Measurements from ENCODE around the gene PACS2.

The PACS2 gene

GRCh38 chr14:105377555-105378182 is 63.1 kb downstream of the PACS2 start:
- Histone ChIP-seq H3K9me3 (ENCODE audit: control insufficient read depth in 5 of 5, low read length in 5 of 5) (no peaks in the 10 kb centered on the region), H3K9ac (ENCODE audit: low read length in 5 of 5) (no peak overlapping the region), H3K27ac (ENCODE audit: low read depth, low read length) (no peak overlapping the region), H3K4me3 (ENCODE audit: low read depth in 1 of 5, low read length in 5 of 5) (no peak overlapping the region), H3K27me3 (ENCODE audit: control insufficient read depth in 5 of 5, insufficient read depth in 4 of 5, low read length in 5 of 5) (no peaks in the 10 kb centered on the region), H3K36me3 (ENCODE audit: control insufficient read depth in 5 of 5, insufficient read depth in 5 of 5, low read length in 5 of 5) (peaks cover 0 to 27% (median 23%) of the 10 kb centered on the region in 5 donors), H3K4me1 (ENCODE audit: control insufficient read depth in 5 of 5, insufficient read depth in 5 of 5, low read length in 5 of 5) (no peaks in the 10 kb centered on the region)

- H3K4me1 ChIP-seq (ENCODE audit: control insufficient read depth in 5 of 5, insufficient read depth in 5 of 5, low read length in 5 of 5), result no peaks in the 10 kb centered on the region
- peaks cover 0 to 32% (median 28%) of the 10 kb centered on the region in 5 donors for H3K36me3 ChIP-seq (ENCODE audit: control insufficient read depth in 5 of 5, insufficient read depth in 5 of 5, low read length in 5 of 5)
- no peak overlapping the region for H3K4me3 ChIP-seq (ENCODE audit: low read depth in 1 of 5, low read length in 5 of 5)
- H3K27ac ChIP-seq (ENCODE audit: low read depth, low read length), result no peak overlapping the region
- H3K27me3 ChIP-seq (ENCODE audit: control insufficient read depth in 5 of 5, insufficient read depth in 4 of 5, low read length in 5 of 5), result no peaks in the 10 kb centered on the region
- no peak overlapping the region for H3K9ac ChIP-seq (ENCODE audit: low read length in 5 of 5)
- no peaks in the 10 kb centered on the region for H3K9me3 ChIP-seq (ENCODE audit: control insufficient read depth in 5 of 5, low read length in 5 of 5)
Observed at GRCh38 chr14:105378199-105378598, 63.7 kb downstream of the PACS2 start.

- H3K27ac ChIP-seq (ENCODE audit: low read depth, low read length), result no peak overlapping the region
- H3K4me1 ChIP-seq (ENCODE audit: control insufficient read depth in 5 of 5, insufficient read depth in 5 of 5, low read length in 5 of 5), result no peaks in the 10 kb centered on the region
- peak overlapping the region in 1 of 5 donors; percentile 59 for H3K9ac ChIP-seq (ENCODE audit: low read length in 5 of 5)
- H3K27me3 ChIP-seq (ENCODE audit: control insufficient read depth in 5 of 5, insufficient read depth in 4 of 5, low read length in 5 of 5), result no peaks in the 10 kb centered on the region
- peaks cover 0 to 41% (median 37%) of the 10 kb centered on the region in 5 donors for H3K36me3 ChIP-seq (ENCODE audit: control insufficient read depth in 5 of 5, insufficient read depth in 5 of 5, low read length in 5 of 5)
- H3K4me3 ChIP-seq (ENCODE audit: low read depth in 1 of 5, low read length in 5 of 5), result no peak overlapping the region
- no peaks in the 10 kb centered on the region for H3K9me3 ChIP-seq (ENCODE audit: control insufficient read depth in 5 of 5, low read length in 5 of 5)
Observed at GRCh38 chr14:105378873-105379685, 64.5 kb downstream of the PACS2 start.

GRCh38 chr14:105379946-105380345 is 65.4 kb downstream of the PACS2 start:
- H3K4me3 ChIP-seq (ENCODE audit: low read depth in 1 of 5, low read length in 5 of 5), result no peak overlapping the region
- H3K27me3 ChIP-seq (ENCODE audit: control insufficient read depth in 5 of 5, insufficient read depth in 4 of 5, low read length in 5 of 5), result no peaks in the 10 kb centered on the region
- no peak overlapping the region for H3K9ac ChIP-seq (ENCODE audit: low read length in 5 of 5)
- peaks cover 0 to under 1% (median 0%) of the 10 kb centered on the region in 5 donors for H3K4me1 ChIP-seq (ENCODE audit: control insufficient read depth in 5 of 5, insufficient read depth in 5 of 5, low read length in 5 of 5)
- H3K9me3 ChIP-seq (ENCODE audit: control insufficient read depth in 5 of 5, low read length in 5 of 5), result no peaks in the 10 kb centered on the region
- H3K36me3 ChIP-seq (ENCODE audit: control insufficient read depth in 5 of 5, insufficient read depth in 5 of 5, low read length in 5 of 5), result peaks cover 0 to 50% (median 46%) of the 10 kb centered on the region in 5 donors
- H3K27ac ChIP-seq (ENCODE audit: low read depth, low read length), result no peak overlapping the region

GRCh38 chr14:105380756-105381155 is 66.2 kb downstream of the PACS2 start:
- no peak overlapping the region for H3K27ac ChIP-seq (ENCODE audit: low read depth, low read length)
- no peaks in the 10 kb centered on the region for H3K9me3 ChIP-seq (ENCODE audit: control insufficient read depth in 5 of 5, low read length in 5 of 5)
- H3K27me3 ChIP-seq (ENCODE audit: control insufficient read depth in 5 of 5, insufficient read depth in 4 of 5, low read length in 5 of 5), result no peaks in the 10 kb centered on the region
- H3K4me3 ChIP-seq (ENCODE audit: low read depth in 1 of 5, low read length in 5 of 5), result no peak overlapping the region
- H3K36me3 ChIP-seq (ENCODE audit: control insufficient read depth in 5 of 5, insufficient read depth in 5 of 5, low read length in 5 of 5), result peaks cover 0 to 58% (median 54%) of the 10 kb centered on the region in 5 donors
- H3K4me1 ChIP-seq (ENCODE audit: control insufficient read depth in 5 of 5, insufficient read depth in 5 of 5, low read length in 5 of 5), result peaks cover 0 to 8% (median 0%) of the 10 kb centered on the region in 5 donors
- H3K9ac ChIP-seq (ENCODE audit: low read length in 5 of 5), result no peak overlapping the region

GRCh38 chr14:105381446-105382342 is 67.1 kb downstream of the PACS2 start:
- Histone ChIP-seq H3K27me3 (ENCODE audit: control insufficient read depth in 5 of 5, insufficient read depth in 4 of 5, low read length in 5 of 5) (no peaks in the 10 kb centered on the region), H3K9me3 (ENCODE audit: control insufficient read depth in 5 of 5, low read length in 5 of 5) (no peaks in the 10 kb centered on the region), H3K36me3 (ENCODE audit: control insufficient read depth in 5 of 5, insufficient read depth in 5 of 5, low read length in 5 of 5) (peaks cover 0 to 67% (median 57%) of the 10 kb centered on the region in 5 donors)

GRCh38 chr14:105382343-105383082 is 68.0 kb downstream of the PACS2 start:
- peaks cover 0 to 74% (median 65%) of the 10 kb centered on the region in 5 donors for H3K36me3 ChIP-seq (ENCODE audit: control insufficient read depth in 5 of 5, insufficient read depth in 5 of 5, low read length in 5 of 5)
- H3K27me3 ChIP-seq (ENCODE audit: control insufficient read depth in 5 of 5, insufficient read depth in 4 of 5, low read length in 5 of 5), result no peaks in the 10 kb centered on the region
- H3K4me3 ChIP-seq (ENCODE audit: low read depth in 1 of 5, low read length in 5 of 5), result no peak overlapping the region
- no peaks in the 10 kb centered on the region for H3K9me3 ChIP-seq (ENCODE audit: control insufficient read depth in 5 of 5, low read length in 5 of 5)
- peaks cover 0 to 25% (median 6%) of the 10 kb centered on the region in 5 donors for H3K4me1 ChIP-seq (ENCODE audit: control insufficient read depth in 5 of 5, insufficient read depth in 5 of 5, low read length in 5 of 5)
- no peak overlapping the region for H3K27ac ChIP-seq (ENCODE audit: low read depth, low read length)
- H3K9ac ChIP-seq (ENCODE audit: low read length in 5 of 5), result no peak overlapping the region

More at GRCh38 chr14:105381446-105382342, 67.1 kb downstream of the PACS2 start:
- Histone ChIP-seq H3K9ac (ENCODE audit: low read length in 5 of 5) (no peak overlapping the region), H3K27ac (ENCODE audit: low read depth, low read length) (no peak overlapping the region), H3K4me3 (ENCODE audit: low read depth in 1 of 5, low read length in 5 of 5) (no peak overlapping the region), H3K4me1 (ENCODE audit: control insufficient read depth in 5 of 5, insufficient read depth in 5 of 5, low read length in 5 of 5) (peaks cover 0 to 18% (median 5%) of the 10 kb centered on the region in 5 donors)

- no peak overlapping the region for H3K4me3 ChIP-seq (ENCODE audit: low read depth in 1 of 5, low read length in 5 of 5)
- no peaks in the 10 kb centered on the region for H3K27me3 ChIP-seq (ENCODE audit: control insufficient read depth in 5 of 5, insufficient read depth in 4 of 5, low read length in 5 of 5)
- no peak overlapping the region for H3K9ac ChIP-seq (ENCODE audit: low read length in 5 of 5)
- H3K27ac ChIP-seq (ENCODE audit: low read depth, low read length), result no peak overlapping the region
- peaks cover 0 to 32% (median 6%) of the 10 kb centered on the region in 5 donors for H3K4me1 ChIP-seq (ENCODE audit: control insufficient read depth in 5 of 5, insufficient read depth in 5 of 5, low read length in 5 of 5)
- H3K9me3 ChIP-seq (ENCODE audit: control insufficient read depth in 5 of 5, low read length in 5 of 5), result no peaks in the 10 kb centered on the region
- H3K36me3 ChIP-seq (ENCODE audit: control insufficient read depth in 5 of 5, insufficient read depth in 5 of 5, low read length in 5 of 5), result peaks cover 0 to 77% (median 68%) of the 10 kb centered on the region in 5 donors
Observed at GRCh38 chr14:105383083-105383730, 68.7 kb downstream of the PACS2 start.

GRCh38 chr14:105384041-105384557 is 69.6 kb downstream of the PACS2 start:
- Histone ChIP-seq H3K4me3 (ENCODE audit: low read depth in 1 of 5, low read length in 5 of 5) (no peak overlapping the region), H3K9me3 (ENCODE audit: control insufficient read depth in 5 of 5, low read length in 5 of 5) (no peaks in the 10 kb centered on the region), H3K9ac (ENCODE audit: low read length in 5 of 5) (no peak overlapping the region), H3K27me3 (ENCODE audit: control insufficient read depth in 5 of 5, insufficient read depth in 4 of 5, low read length in 5 of 5) (no peaks in the 10 kb centered on the region), H3K27ac (ENCODE audit: low read depth, low read length) (no peak overlapping the region), H3K36me3 (ENCODE audit: control insufficient read depth in 5 of 5, insufficient read depth in 5 of 5, low read length in 5 of 5) (peaks cover 0 to 84% (median 72%) of the 10 kb centered on the region in 5 donors), H3K4me1 (ENCODE audit: control insufficient read depth in 5 of 5, insufficient read depth in 5 of 5, low read length in 5 of 5) (peaks cover 0 to 40% (median 13%) of the 10 kb centered on the region in 5 donors)
